GM23338 (cell line): ENCODE measurements around the gene TMEM38A. TPM values are rescaled to one million over a fixed set of nuclear protein-coding genes. Genes with fewer than 3 reads are reported as not detected.
A peak's percentile ranks its signal among the peaks of the same experiment; 100 is the strongest.

Source experiments
- ATAC-seq: fragments of 200-7000 bp; cut with Tn5 transposase; 3 replicates; pipeline ENCODE4 v1.9.1; 2020
- DNase-seq: peaks from one replicate; pipeline ENCODE4 v3.0.0-alpha.2; 2015; ENCODE audit warnings: low spot score
- H2AFZ ChIP-seq: fragments of 200-600 bp; sonication (generic); 2 replicates; pipeline ENCODE4 v1.8.0; 2016; ENCODE audit warnings: antibody characterized with exemption, mild to moderate bottlenecking, moderate library complexity
- H3F3A ChIP-seq: fragments of 200-600 bp; sonication (generic); replicated peaks from 2 replicates; pipeline ENCODE4 v1.8.0; 2017; ENCODE audit warnings: antibody characterized with exemption, mixed run types, low read depth
- H3K27ac ChIP-seq: fragments of 200-600 bp; sonication (generic); 2 replicates; pipeline ENCODE4 v1.6.1; 2016; ENCODE audit warnings: low read depth
- H3K27me3 ChIP-seq: fragments of 200-600 bp; sonication (generic); 2 replicates; pipeline ENCODE4 v1.8.0; 2016; ENCODE audit warnings: mild to moderate bottlenecking, mixed run types, moderate library complexity; ENCODE audit not compliant: insufficient read depth
- H3K36me3 ChIP-seq: fragments of 200-600 bp; sonication (generic); 2 replicates; pipeline ENCODE4 v1.8.0; 2016; ENCODE audit warnings: mild to moderate bottlenecking; ENCODE audit not compliant: insufficient read depth
- H3K4me1 ChIP-seq: fragments of 200-600 bp; sonication (generic); 2 replicates; pipeline ENCODE4 v1.8.0; 2016; ENCODE audit warnings: mild to moderate bottlenecking, moderate library complexity; ENCODE audit not compliant: insufficient read depth
- H3K4me2 ChIP-seq: fragments of 200-600 bp; sonication (generic); 2 replicates; pipeline ENCODE4 v1.7.1; 2017; ENCODE audit warnings: mixed run types
- H3K4me3 ChIP-seq: fragments of 200-600 bp; sonication (generic); 2 replicates; pipeline ENCODE4 v1.6.1; 2016; ENCODE audit warnings: mixed run types
- H3K79me2 ChIP-seq: fragments of 200-600 bp; sonication (generic); replicated peaks from 2 replicates; pipeline ENCODE4 v1.8.0; 2017; ENCODE audit warnings: mild to moderate bottlenecking; ENCODE audit not compliant: insufficient read depth
- H3K9me2 ChIP-seq: fragments of 200-600 bp; sonication (generic); 2 replicates; pipeline ENCODE4 v1.8.0; 2017; ENCODE audit not compliant: insufficient read depth
- H4K20me1 ChIP-seq: fragments of 200-600 bp; sonication (generic); replicated peaks from 2 replicates; pipeline ENCODE4 v1.8.0; 2017; ENCODE audit warnings: mild to moderate bottlenecking; ENCODE audit not compliant: insufficient read depth
- H3K27ac Mint-ChIP-seq: 2 replicates; pipeline ENCODE4 v1.8.0; 2020; ENCODE audit warnings: inconsistent platforms, mild to moderate bottlenecking, moderate library complexity, mixed read lengths
- H3K27me3 Mint-ChIP-seq: 3 replicates; pipeline ENCODE4 v1.8.0; 2022; ENCODE audit warnings: low read depth, mild to moderate bottlenecking, moderate library complexity, mixed read lengths, inconsistent platforms; ENCODE audit not compliant: insufficient read depth, poor library complexity
- H3K36me3 Mint-ChIP-seq: 3 replicates; pipeline ENCODE4 v1.8.0; 2021; ENCODE audit warnings: low read depth, mild to moderate bottlenecking, inconsistent platforms, moderate library complexity, mixed read lengths
- H3K4me1 Mint-ChIP-seq: 3 replicates; pipeline ENCODE4 v1.8.0; 2020; ENCODE audit warnings: mild to moderate bottlenecking, inconsistent platforms, mixed read lengths
- H3K4me3 Mint-ChIP-seq: 3 replicates; pipeline ENCODE4 v1.8.0; 2021; ENCODE audit warnings: moderate library complexity, mild to moderate bottlenecking, inconsistent platforms, mixed read lengths
- H3K9me3 Mint-ChIP-seq: 3 replicates; pipeline ENCODE4 v1.8.0; 2020; ENCODE audit warnings: moderate library complexity, mild to moderate bottlenecking, inconsistent platforms, mixed read lengths
- CREB1 ChIP-seq: fragments of 250-450 bp; sonication (Bioruptor Pico); IDR thresholded peaks from 2 replicates; pipeline ENCODE4 v1.5.0; 2020; ENCODE audit warnings: low read depth, mild to moderate bottlenecking, moderate library complexity
- NANOG ChIP-seq: IDR thresholded peaks from 2 replicates; pipeline ENCODE4 v1.6.1; 2016; ENCODE audit warnings: antibody characterized with exemption, borderline replicate concordance
- POLR2AphosphoS5 ChIP-seq: IDR thresholded peaks from 2 replicates; pipeline ENCODE4 v1.6.1; 2016; ENCODE audit warnings: antibody characterized with exemption, low read depth
- STAT1 ChIP-seq: IDR thresholded peaks from one replicate; pipeline ENCODE4 v1.6.1; 2016; ENCODE audit warnings: antibody characterized with exemption; ENCODE audit not compliant: unreplicated experiment
- ZNF114 ChIP-seq: fragments of 250-450 bp; sonication (Bioruptor Pico); IDR thresholded peaks from 2 replicates; pipeline ENCODE4 v1.5.0; 2020; ENCODE audit warnings: mild to moderate bottlenecking, moderate library complexity
- ZNF331 ChIP-seq: fragments of 250-450 bp; sonication (Bioruptor Pico); IDR thresholded peaks from 2 replicates; pipeline ENCODE4 v1.5.0; 2020; ENCODE audit warnings: low read depth, mild to moderate bottlenecking, moderate library complexity
- polyA plus RNA-seq: library from polyadenylated mRNA; unstranded; fragments of >200 nt; fragmentation: Nextera tagmentation; extraction: Ambion mirVana; gene quantifications from 2 replicates; pipeline ENCODE4 v1.2.1, GENCODE V29; 2016
- total RNA-seq: library from RNA; depleted of rRNA; stranded (reverse); fragments of >200 nt; shearing (Covaris generic); gene quantifications from 2 replicates; pipeline ENCODE4 v1.2.3, GENCODE V29; 2014
- TF ChIP-seq, protein P1 (sequence below): fragments of 250-450 bp; sonication (Bioruptor Pico); IDR thresholded peaks from 2 replicates; pipeline ENCODE4 v1.5.0; 2020; ENCODE audit warnings: mild to moderate bottlenecking, moderate library complexity
- TF ChIP-seq, protein P2 (sequence below), 2 experiments: fragments of 200-600 bp in 1 of 2; sonication (generic) in 1 of 2; conservative IDR thresholded peaks; 2 replicates each; pipeline versions ENCODE4 v1.5.1 to v1.6.1; 2016 to 2017; ENCODE audit warnings: antibody characterized with exemption in 2 of 2, low read depth in 2 of 2, mild to moderate bottlenecking in 2 of 2, moderate library complexity in 1 of 2

TMEM38A gene
- total and polyA plus RNA-seq, 2 experiments from 2014 or later = 5.9 to 14.1 TPM

DNA sequence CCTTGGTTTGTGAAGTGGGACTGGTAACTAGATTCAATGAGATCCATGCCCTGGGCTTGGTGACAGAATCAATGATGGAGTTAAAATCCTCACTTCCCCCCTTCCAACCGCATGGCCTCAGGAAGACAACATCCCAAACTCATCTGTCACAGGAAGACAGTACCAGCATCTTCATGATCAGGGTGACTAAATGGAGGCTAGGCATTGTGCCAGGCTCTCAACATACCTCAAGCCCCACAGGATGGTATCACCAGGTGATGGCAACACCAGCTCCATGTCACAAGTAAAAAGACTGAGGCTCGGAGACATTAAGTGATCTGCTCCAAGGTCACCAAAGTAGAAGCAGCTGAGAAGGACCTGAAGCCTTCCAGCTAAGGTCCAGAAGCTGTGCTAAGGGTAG is 47.1 kb upstream of the TMEM38A start (continued):
- TF ChIP-seq, protein P1, sequence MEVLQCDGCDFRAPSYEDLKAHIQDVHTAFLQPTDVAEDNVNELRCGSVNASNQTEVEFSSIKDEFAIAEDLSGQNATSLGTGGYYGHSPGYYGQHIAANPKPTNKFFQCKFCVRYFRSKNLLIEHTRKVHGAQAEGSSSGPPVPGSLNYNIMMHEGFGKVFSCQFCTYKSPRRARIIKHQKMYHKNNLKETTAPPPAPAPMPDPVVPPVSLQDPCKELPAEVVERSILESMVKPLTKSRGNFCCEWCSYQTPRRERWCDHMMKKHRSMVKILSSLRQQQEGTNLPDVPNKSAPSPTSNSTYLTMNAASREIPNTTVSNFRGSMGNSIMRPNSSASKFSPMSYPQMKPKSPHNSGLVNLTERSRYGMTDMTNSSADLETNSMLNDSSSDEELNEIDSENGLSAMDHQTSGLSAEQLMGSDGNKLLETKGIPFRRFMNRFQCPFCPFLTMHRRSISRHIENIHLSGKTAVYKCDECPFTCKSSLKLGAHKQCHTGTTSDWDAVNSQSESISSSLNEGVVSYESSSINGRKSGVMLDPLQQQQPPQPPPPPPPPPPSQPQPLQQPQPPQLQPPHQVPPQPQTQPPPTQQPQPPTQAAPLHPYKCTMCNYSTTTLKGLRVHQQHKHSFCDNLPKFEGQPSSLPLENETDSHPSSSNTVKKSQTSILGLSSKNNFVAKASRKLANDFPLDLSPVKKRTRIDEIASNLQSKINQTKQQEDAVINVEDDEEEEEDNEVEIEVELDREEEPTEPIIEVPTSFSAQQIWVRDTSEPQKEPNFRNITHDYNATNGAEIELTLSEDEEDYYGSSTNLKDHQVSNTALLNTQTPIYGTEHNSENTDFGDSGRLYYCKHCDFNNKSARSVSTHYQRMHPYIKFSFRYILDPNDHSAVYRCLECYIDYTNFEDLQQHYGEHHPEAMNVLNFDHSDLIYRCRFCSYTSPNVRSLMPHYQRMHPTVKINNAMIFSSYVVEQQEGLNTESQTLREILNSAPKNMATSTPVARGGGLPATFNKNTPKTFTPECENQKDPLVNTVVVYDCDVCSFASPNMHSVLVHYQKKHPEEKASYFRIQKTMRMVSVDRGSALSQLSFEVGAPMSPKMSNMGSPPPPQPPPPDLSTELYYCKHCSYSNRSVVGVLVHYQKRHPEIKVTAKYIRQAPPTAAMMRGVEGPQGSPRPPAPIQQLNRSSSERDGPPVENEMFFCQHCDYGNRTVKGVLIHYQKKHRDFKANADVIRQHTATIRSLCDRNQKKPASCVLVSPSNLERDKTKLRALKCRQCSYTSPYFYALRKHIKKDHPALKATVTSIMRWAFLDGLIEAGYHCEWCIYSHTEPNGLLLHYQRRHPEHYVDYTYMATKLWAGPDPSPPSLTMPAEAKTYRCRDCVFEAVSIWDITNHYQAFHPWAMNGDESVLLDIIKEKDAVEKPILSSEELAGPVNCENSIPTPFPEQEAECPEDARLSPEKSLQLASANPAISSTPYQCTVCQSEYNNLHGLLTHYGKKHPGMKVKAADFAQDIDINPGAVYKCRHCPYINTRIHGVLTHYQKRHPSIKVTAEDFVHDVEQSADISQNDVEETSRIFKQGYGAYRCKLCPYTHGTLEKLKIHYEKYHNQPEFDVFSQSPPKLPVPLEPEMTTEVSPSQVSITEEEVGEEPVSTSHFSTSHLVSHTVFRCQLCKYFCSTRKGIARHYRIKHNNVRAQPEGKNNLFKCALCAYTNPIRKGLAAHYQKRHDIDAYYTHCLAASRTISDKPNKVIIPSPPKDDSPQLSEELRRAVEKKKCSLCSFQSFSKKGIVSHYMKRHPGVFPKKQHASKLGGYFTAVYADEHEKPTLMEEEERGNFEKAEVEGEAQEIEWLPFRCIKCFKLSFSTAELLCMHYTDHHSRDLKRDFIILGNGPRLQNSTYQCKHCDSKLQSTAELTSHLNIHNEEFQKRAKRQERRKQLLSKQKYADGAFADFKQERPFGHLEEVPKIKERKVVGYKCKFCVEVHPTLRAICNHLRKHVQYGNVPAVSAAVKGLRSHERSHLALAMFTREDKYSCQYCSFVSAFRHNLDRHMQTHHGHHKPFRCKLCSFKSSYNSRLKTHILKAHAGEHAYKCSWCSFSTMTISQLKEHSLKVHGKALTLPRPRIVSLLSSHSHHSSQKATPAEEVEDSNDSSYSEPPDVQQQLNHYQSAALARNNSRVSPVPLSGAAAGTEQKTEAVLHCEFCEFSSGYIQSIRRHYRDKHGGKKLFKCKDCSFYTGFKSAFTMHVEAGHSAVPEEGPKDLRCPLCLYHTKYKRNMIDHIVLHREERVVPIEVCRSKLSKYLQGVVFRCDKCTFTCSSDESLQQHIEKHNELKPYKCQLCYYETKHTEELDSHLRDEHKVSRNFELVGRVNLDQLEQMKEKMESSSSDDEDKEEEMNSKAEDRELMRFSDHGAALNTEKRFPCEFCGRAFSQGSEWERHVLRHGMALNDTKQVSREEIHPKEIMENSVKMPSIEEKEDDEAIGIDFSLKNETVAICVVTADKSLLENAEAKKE (CRISPR knock-in tag) = no peak

GRCh38 chr19:16614941-16615340 is 46.0 kb upstream of the TMEM38A start:
- Histone ChIP-seq H3K36me3 (no peaks in the 10 kb centered on the region), H3K4me3 (no peak overlapping the region), H3F3A (no peaks in the 10 kb centered on the region), H3K79me2 (peaks cover 100% of the 10 kb centered on the region), H3K4me2 (no peak overlapping the region), H3K27ac (no peak overlapping the region), H3K27me3 (no peaks in the 10 kb centered on the region), H4K20me1 (peaks cover 53% of the 10 kb centered on the region), H2AFZ (no peak overlapping the region), H3K9me2 (0 out of 2 replicates have a peak, but pooled peaks cover 6% of the 10 kb centered on the region), H3K4me1 (peaks cover 6% of the 10 kb centered on the region; the same call in 1 of the 2 replicates)
- ATAC-seq (peak; percentile 11; the same call in 2 of the 3 replicates), DNase-seq (no peak)
- H3K27ac Mint-ChIP-seq = no peak overlapping the region
- no peak overlapping the region for H3K4me3 Mint-ChIP-seq
- H3K36me3 Mint-ChIP-seq = no peaks in the 10 kb centered on the region; the same call in 2 of the 3 replicates
- no peaks in the 10 kb centered on the region for H3K9me3 Mint-ChIP-seq
- H3K27me3 Mint-ChIP-seq = peaks cover 8% of the 10 kb centered on the region
- H3K4me1 Mint-ChIP-seq = peaks cover 38% of the 10 kb centered on the region
- TF ChIP-seq, protein P1 (CRISPR knock-in tag) = no peak
- TF ChIP-seq ZNF114 (CRISPR knock-in tag) = no peak
- no peak for TF ChIP-seq CREB1 (CRISPR knock-in tag)
- TF ChIP-seq STAT1 = no peak
- TF ChIP-seq, protein P2, sequence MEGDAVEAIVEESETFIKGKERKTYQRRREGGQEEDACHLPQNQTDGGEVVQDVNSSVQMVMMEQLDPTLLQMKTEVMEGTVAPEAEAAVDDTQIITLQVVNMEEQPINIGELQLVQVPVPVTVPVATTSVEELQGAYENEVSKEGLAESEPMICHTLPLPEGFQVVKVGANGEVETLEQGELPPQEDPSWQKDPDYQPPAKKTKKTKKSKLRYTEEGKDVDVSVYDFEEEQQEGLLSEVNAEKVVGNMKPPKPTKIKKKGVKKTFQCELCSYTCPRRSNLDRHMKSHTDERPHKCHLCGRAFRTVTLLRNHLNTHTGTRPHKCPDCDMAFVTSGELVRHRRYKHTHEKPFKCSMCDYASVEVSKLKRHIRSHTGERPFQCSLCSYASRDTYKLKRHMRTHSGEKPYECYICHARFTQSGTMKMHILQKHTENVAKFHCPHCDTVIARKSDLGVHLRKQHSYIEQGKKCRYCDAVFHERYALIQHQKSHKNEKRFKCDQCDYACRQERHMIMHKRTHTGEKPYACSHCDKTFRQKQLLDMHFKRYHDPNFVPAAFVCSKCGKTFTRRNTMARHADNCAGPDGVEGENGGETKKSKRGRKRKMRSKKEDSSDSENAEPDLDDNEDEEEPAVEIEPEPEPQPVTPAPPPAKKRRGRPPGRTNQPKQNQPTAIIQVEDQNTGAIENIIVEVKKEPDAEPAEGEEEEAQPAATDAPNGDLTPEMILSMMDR (conservative IDR thresholded peaks at IDR 0.05; ENCODE audit: low read depth in 2 of 2) = no peak
- TF ChIP-seq ZNF331 = no peak
- no peak for TF ChIP-seq POLR2AphosphoS5
- TF ChIP-seq NANOG = no peak
